ENCODE results near the gene ARHGAP42. TPM values are rescaled to one million over a fixed set of nuclear protein-coding genes. Genes with fewer than 3 reads are reported as not detected.

The ARHGAP42 gene
- total RNA-seq, 2 experiments from 2014 or later, result 0.05 to 0.10 TPM

DNA sequence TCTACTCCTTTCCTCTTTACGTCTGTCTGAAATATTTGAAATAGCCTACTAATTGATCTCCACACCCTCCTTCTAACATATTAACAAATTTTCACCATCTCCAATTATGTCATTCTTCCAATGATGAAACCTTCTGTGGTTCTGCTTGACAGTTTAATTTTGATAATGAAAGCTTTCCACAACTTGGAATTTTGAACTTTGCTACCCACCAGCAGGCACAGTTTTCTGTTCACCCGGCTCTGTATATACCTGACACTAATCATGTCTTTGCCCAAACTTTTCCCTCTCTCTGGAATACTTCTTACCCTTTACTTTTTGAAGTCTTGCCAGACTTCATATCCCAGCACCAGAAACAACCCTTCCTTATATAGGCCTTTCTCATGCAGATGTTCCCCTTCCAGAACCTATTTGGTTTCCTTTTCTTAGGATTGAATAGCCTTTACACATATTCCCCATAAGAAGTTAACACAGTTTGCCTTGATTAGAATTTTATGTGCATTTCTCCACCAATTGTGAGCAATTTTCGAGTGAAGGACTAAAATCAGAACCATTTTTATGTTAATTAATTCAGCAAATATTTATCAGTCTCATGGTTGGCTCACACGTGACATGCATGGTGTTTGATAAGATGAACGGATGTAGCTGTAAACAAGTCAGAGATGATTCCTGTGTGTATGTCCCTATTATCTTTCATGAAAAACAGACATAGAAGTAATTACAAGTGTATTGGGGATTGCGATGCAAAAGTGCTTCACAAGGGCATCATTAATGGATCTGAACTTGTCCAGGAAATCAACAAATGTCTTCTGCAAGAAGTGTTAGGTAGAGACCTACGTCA lies 173.4 kb downstream of the ARHGAP42 start:
- DNase-seq, result no peak
- CTCF ChIA-PET, result no interaction called here
- Mint-ChIP-seq H3K27me3 (no peaks in the 10 kb centered on the region), H3K27ac (no peak overlapping the region), H3K36me3 (ENCODE audit: low read depth) (no peaks in the 10 kb centered on the region), H3K4me1 (no peaks in the 10 kb centered on the region), H3K9me3 (no peaks in the 10 kb centered on the region), H3K4me3 (no peak overlapping the region)
- POLR2A ChIA-PET, result no interaction called here

DNA sequence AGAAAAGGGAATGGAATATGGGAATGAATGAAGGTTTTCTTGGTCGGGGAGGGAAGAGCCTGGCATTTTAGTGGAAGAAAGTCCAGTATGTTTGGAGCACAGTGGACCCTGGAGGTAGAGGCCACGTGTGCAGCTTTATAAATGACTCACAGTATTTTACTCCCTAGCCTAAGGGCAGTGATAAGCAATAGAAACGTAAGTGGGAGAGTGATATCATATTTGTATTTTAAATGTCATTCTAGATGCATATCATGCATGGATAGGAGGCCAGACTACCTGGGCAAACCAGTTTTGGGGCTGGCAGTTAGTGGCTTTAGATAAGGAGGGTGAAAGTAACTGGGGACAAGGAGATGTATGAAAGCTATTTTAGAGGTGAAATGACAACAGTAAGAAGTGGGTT lies 174.1 kb downstream of the ARHGAP42 start:
- Mint-ChIP-seq H3K36me3 (ENCODE audit: low read depth) (no peaks in the 10 kb centered on the region), H3K27ac (no peak overlapping the region), H3K27me3 (no peaks in the 10 kb centered on the region), H3K4me3 (no peak overlapping the region), H3K9me3 (no peaks in the 10 kb centered on the region), H3K4me1 (no peaks in the 10 kb centered on the region)
- ChIA-PET POLR2A (no interaction called here), CTCF (no interaction called here)
- DNase-seq, result no peak

DNA sequence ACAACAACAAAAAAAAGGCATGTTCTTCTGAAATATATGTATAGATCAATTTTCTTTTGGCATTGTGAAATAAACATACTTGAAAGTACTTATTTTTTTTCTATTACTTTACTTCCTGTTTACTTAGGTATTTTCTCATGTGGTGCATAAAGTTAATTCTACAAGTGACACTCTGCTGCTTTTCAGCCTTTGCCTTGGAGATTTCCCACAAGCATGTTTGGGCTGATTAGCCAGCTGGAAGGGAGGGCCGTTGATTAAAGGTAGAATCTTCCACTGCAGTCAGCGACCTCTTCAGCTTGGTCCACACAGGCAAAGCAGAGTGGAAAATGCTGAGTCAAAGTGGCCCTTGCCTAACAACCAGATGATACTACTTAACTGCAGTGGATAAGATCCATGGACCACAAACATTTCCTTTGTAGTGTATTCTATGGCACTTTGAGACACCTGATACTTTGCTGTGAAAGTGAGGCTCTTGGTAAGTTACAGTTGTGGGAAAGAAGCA lies 176.0 kb downstream of the ARHGAP42 start:
- no peak for DNase-seq

DNA sequence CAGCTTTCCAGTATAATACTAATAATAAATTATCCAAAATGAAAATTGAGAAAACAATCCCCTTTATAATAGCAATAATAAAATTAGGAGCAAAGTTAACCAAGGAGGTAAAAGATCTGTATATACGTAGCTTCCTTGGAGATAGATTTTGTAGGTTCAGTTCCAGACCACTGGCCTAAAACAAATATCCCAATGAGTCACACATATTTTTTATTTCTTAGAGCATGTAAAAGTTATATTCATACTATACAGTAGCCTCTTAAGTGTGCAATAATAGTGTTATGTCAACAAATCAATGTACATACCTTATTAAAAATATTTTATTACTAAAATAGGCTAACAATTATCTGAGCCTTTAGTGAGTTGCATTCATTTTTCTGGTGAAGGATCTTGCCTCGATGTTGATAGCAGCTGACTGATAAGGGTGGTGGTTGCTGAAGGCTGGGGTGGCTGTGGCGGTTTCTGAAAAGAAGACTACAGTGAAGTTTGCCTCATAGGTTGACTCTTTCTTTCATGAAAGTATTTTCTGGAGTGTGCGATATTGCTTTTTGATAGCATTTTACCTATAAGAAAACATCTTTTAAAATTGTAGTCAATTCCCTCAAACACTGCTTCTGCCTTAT lies 178.5 kb downstream of the ARHGAP42 start:
- ChIA-PET CTCF (no interaction called here), POLR2A (no interaction called here)
- DNase-seq, result no peak
- H3K4me3 Mint-ChIP-seq, result no peak overlapping the region
- no peak overlapping the region for H3K27ac Mint-ChIP-seq
- H3K9me3 Mint-ChIP-seq, result no peaks in the 10 kb centered on the region
- no peaks in the 10 kb centered on the region for H3K36me3 Mint-ChIP-seq (ENCODE audit: low read depth)
- no peaks in the 10 kb centered on the region for H3K4me1 Mint-ChIP-seq
- H3K27me3 Mint-ChIP-seq, result no peaks in the 10 kb centered on the region

More for the DNA sequence above, 176.0 kb downstream of the ARHGAP42 start:
- Mint-ChIP-seq H3K9me3 (no peaks in the 10 kb centered on the region), H3K27ac (no peak overlapping the region), H3K36me3 (ENCODE audit: low read depth) (no peaks in the 10 kb centered on the region), H3K4me1 (no peaks in the 10 kb centered on the region), H3K27me3 (no peaks in the 10 kb centered on the region), H3K4me3 (no peak overlapping the region)
- CTCF ChIA-PET, result no interaction called here
- POLR2A ChIA-PET, result no interaction called here

DNA sequence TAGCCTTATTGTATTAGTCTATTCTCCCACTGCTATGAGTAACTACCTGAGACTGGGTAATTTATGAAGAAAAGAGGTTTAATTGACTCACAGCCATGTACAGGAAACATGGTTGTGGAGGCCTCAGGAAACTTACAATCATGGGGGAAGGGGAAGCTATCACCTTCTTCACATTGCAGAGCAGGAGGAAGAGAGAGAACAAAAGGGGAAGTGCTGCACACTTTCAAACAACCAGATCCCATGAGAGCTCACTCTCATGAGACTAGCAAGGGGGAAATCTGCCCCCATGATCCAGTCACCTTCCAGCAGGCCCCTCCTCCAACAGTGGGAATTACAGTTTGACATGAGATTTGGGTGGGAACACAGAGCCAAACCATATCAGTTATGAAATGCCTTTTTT lies 179.4 kb downstream of the ARHGAP42 start:
- Mint-ChIP-seq H3K36me3 (ENCODE audit: low read depth) (no peaks in the 10 kb centered on the region), H3K4me1 (no peaks in the 10 kb centered on the region), H3K27ac (no peak overlapping the region), H3K27me3 (no peaks in the 10 kb centered on the region), H3K4me3 (no peak overlapping the region), H3K9me3 (no peaks in the 10 kb centered on the region)
- DNase-seq, result no peak
- CTCF ChIA-PET, result no interaction called here
- POLR2A ChIA-PET, result no interaction called here

DNA sequence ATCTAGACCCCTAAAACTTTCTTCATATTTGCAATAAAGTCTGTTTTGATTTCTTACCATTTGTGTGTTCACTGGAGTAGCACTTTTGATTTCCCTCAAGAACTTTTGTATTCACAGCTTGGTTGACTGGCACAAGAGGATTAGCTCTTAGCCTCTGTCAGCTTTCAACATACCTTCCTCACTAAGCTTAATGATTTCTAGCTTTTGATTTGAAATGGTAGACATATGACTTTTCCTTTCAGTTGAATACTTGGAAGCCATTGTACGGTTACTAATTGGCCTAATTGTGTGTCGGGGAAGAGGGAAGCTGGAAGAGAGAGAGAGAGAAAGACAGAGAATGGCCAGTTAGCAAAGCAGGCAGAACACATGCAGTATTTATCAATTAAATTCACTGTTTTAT lies 180.5 kb downstream of the ARHGAP42 start:
- H3K36me3 Mint-ChIP-seq (ENCODE audit: low read depth), result no peaks in the 10 kb centered on the region
- H3K4me1 Mint-ChIP-seq, result no peaks in the 10 kb centered on the region
- no peak overlapping the region for H3K27ac Mint-ChIP-seq
- H3K4me3 Mint-ChIP-seq, result no peak overlapping the region
- CTCF ChIA-PET, result no interaction called here
- no peaks in the 10 kb centered on the region for H3K9me3 Mint-ChIP-seq
- POLR2A ChIA-PET, result no interaction called here
- DNase-seq, result no peak
- H3K27me3 Mint-ChIP-seq, result no peaks in the 10 kb centered on the region

DNA sequence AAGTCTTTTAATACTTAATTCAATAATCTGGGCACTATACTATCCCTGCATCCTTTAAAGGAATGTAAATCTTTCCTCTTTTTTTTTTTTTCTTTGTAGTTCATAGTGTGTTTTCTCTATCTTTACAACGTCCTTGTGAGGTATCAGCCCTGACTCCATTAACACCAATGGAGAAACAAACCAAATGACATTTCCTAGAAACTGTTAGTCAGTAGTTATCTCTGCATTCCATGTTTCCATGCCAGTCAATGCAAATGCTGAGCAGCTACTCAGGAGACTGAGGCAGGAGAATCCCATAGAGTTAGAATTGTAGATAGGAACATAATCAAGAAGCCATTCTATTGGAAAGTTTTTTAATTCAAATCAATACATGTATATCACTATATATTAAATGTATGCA lies 182.2 kb downstream of the ARHGAP42 start:
- DNase-seq, result no peak
- H3K27me3 Mint-ChIP-seq, result no peaks in the 10 kb centered on the region
- no peak overlapping the region for H3K4me3 Mint-ChIP-seq
- no peak overlapping the region for H3K27ac Mint-ChIP-seq
- no peaks in the 10 kb centered on the region for H3K36me3 Mint-ChIP-seq (ENCODE audit: low read depth)
- CTCF ChIA-PET, result no interaction called here
- POLR2A ChIA-PET, result no interaction called here
- no peaks in the 10 kb centered on the region for H3K9me3 Mint-ChIP-seq
- H3K4me1 Mint-ChIP-seq, result no peaks in the 10 kb centered on the region

DNA sequence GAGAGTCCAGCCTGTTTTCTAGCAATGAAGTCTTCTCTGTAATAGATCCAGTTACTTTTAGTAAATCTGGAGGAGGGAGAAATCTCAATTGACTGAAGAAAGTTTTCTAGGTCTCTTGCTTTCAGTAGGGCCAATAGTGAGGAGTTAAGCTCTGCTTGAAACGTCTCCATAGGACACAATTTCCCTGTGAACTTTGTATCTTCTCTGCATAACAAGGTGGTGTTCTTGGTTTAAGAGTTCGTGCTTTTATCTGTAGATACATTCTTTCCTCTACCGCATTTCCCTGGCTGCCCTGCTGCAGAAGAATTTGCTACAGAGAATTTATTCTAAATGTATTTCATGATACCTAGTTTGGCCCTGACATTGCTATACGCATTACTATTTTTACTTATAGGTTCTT lies 183.1 kb downstream of the ARHGAP42 start:
- H3K4me1 Mint-ChIP-seq, result no peaks in the 10 kb centered on the region
- no peak for DNase-seq
- no peaks in the 10 kb centered on the region for H3K36me3 Mint-ChIP-seq (ENCODE audit: low read depth)
- no peak overlapping the region for H3K4me3 Mint-ChIP-seq
- H3K27me3 Mint-ChIP-seq, result no peaks in the 10 kb centered on the region
- H3K9me3 Mint-ChIP-seq, result no peaks in the 10 kb centered on the region
- H3K27ac Mint-ChIP-seq, result no peak overlapping the region
- ChIA-PET CTCF (no interaction called here), POLR2A (no interaction called here)

DNA sequence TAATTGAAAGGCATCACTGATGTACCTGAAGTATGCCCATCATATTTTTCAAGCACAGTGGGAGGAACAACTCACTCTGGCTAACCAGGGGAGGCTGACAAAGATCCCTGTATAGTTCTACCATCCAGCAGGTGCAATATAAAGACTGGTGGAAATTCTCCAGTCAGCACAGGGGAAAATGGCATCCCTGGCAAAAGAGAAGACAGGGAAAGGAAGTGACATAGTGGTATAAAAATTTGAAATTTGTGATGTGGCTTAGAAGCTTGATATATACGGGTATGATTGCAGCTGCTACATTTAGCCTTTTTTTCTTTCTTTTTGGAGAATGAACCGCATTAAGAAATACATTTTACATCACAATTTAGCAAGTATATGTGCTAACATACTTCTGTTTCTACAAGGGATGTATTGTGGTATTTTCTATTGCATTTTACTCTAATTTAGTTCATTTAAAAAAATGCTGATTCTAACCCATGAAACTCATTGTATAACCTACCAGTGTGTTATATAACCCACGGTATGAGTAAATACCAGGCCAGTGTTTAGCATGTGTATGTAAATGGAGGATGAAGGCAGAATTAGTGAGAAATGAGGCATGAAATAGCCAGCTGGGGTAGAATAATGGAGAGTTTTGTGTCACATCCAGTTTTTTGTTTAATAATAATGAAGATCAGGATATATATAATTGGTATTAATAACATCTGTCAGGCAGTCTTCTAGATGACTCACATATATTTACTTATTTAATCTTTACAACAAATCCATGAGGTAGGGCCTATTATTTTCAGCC lies 186.1 kb downstream of the ARHGAP42 start:
- Mint-ChIP-seq H3K4me3 (no peak overlapping the region), H3K36me3 (ENCODE audit: low read depth) (no peaks in the 10 kb centered on the region), H3K4me1 (no peaks in the 10 kb centered on the region), H3K27ac (no peak overlapping the region), H3K9me3 (no peaks in the 10 kb centered on the region), H3K27me3 (no peaks in the 10 kb centered on the region)
- DNase-seq, result no peak
- CTCF ChIA-PET, result no interaction called here
- POLR2A ChIA-PET, result no interaction called here

DNA sequence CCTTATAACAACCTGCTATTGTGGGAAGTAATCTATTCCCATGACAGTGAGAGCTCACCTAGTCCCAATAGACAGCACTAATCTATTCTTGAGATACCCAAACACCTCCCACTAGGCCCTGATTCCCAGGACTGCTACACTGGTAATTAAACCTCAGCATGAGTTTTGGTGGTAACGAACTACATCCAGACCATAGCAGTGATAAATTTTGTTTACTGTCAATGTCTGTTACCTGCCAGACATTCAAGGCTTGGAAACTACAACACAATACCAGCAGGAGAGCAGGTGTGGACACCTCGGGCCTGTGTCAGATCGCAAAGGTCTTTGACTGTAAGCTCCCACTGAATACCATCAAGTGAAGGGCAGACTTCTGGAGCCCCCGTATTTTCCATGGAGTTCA lies 187.1 kb downstream of the ARHGAP42 start:
- no peak for DNase-seq
- Mint-ChIP-seq H3K27me3 (no peaks in the 10 kb centered on the region), H3K27ac (no peak overlapping the region), H3K4me1 (no peaks in the 10 kb centered on the region), H3K4me3 (no peak overlapping the region), H3K9me3 (no peaks in the 10 kb centered on the region), H3K36me3 (ENCODE audit: low read depth) (no peaks in the 10 kb centered on the region)
- POLR2A ChIA-PET, result no interaction called here
- CTCF ChIA-PET, result interaction anchor here (0.6 kb wide), 1 partner anchor 34 kb away, joined by 3 read pairs; no protein-coding TSS in a partner anchor

DNA sequence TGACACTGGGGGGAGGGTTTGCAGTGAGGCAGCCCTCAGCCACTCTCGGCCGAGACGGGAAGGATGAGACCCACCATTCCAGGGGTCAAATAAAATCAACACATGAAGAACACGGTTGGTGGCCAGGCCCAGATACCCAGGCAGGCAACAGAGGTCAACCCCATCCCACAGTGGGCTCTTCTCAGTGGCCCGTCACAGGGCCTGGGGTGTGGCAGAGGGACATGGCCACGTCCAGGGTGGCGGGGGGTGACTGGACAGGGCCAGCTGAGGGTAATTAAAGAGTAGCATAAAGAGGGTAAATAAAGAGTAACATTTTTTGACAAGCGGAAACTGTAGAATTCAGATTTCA lies 188.4 kb downstream of the ARHGAP42 start:
- CTCF ChIA-PET, result no interaction called here
- Mint-ChIP-seq H3K4me3 (no peak overlapping the region), H3K4me1 (no peaks in the 10 kb centered on the region), H3K27ac (no peak overlapping the region), H3K27me3 (no peaks in the 10 kb centered on the region), H3K36me3 (ENCODE audit: low read depth) (no peaks in the 10 kb centered on the region), H3K9me3 (no peaks in the 10 kb centered on the region)
- no peak for DNase-seq
- POLR2A ChIA-PET, result no interaction called here

DNA sequence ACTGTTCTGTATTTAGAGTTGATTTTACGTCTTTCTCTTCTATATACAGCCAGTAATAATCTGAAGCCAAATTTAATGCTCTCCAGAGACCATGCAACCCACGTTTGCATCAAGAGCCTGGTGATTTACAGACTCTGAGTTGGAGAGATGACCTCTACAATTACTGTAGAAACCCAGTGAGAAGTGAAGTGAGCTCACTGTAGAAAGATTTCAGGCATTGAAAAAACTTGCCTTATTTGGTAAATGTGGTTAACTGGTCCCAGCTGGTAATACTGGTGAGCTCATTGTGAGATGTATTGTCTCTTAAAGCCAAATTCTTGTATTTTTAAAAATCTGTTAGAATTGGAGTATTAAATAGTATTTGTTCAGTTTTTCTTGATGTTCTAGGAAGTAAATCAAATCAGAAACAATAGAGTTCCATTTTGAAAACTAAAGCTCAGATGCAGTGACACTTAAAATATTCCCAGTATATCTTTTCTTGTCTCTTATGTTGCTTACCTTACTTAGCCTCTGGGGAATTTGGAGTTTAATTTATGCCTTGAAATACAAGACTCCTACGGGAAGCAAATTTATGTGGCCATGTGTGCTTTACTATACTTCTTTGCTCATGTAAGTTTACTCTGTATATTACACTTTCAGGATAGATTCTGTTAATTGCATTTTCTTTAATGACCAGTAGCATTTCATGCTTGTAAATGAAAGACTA lies 189.9 kb downstream of the ARHGAP42 start:
- no peaks in the 10 kb centered on the region for H3K4me1 Mint-ChIP-seq
- no peaks in the 10 kb centered on the region for H3K9me3 Mint-ChIP-seq
- CTCF ChIA-PET, result no interaction called here
- H3K27me3 Mint-ChIP-seq, result no peaks in the 10 kb centered on the region
- no peak for DNase-seq
- POLR2A ChIA-PET, result no interaction called here
- no peaks in the 10 kb centered on the region for H3K36me3 Mint-ChIP-seq (ENCODE audit: low read depth)
- H3K4me3 Mint-ChIP-seq, result no peak overlapping the region
- no peak overlapping the region for H3K27ac Mint-ChIP-seq

DNA sequence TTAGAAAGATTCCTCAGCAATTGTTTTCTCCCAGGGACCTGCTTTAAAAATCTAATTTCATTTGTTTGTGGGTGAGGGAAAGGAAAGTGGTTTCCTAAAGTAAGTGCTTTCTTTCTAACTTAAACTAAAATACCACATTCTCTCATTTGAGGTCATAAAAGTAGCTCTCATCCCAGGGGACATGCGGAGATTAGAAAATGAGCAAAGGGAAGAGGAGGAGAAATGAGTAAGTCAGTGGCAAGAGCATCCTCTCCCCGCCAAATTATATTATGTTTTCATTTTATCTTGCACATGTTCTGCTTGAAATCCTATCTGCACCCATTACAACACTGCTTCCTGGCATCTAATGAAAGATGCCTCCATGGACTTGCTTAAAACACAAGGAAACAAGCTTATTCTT lies 191.4 kb downstream of the ARHGAP42 start:
- ChIA-PET POLR2A (no interaction called here), CTCF (no interaction called here)
- no peaks in the 10 kb centered on the region for H3K36me3 Mint-ChIP-seq (ENCODE audit: low read depth)
- no peaks in the 10 kb centered on the region for H3K27me3 Mint-ChIP-seq
- H3K4me1 Mint-ChIP-seq, result no peaks in the 10 kb centered on the region
- H3K9me3 Mint-ChIP-seq, result peaks cover 2% of the 10 kb centered on the region
- no peak for DNase-seq
- H3K4me3 Mint-ChIP-seq, result no peak overlapping the region
- no peak overlapping the region for H3K27ac Mint-ChIP-seq
